Measurements from ENCODE around the gene PCNX4.

The PCNX4 gene

GRCh38 chr14:60210703-60211102, 119.0 kb downstream of the PCNX4 start:
- no peak for DNase-seq

- no peak for DNase-seq
Observed at GRCh38 chr14:60211153-60211552, 119.4 kb downstream of the PCNX4 start.

- DNase-seq: no peak
Observed at GRCh38 chr14:60212503-60213371, 121.0 kb downstream of the PCNX4 start.

GRCh38 chr14:60214003-60214402, 122.3 kb downstream of the PCNX4 start:
- DNase-seq: no peak

- no peak for DNase-seq
Observed at GRCh38 chr14:60214415-60215126, 122.8 kb downstream of the PCNX4 start.

GRCh38 chr14:60215127-60215444, 123.4 kb downstream of the PCNX4 start:
- no peak for DNase-seq

GRCh38 chr14:60215520-60216420, 124.0 kb downstream of the PCNX4 start:
- DNase-seq: no peak

- no peak for DNase-seq
Observed at GRCh38 chr14:60217713-60218112, 126.0 kb downstream of the PCNX4 start.

All from fibroblast of upper back skin (primary cell).